CD14-positive monocyte (primary cell): ENCODE measurements around the gene AEBP2. TPM values are rescaled to one million over a fixed set of nuclear protein-coding genes. Genes with fewer than 3 reads are reported as not detected.

Source experiments
- DNase-seq, 3 donors: peaks; one replicate each; pipeline ENCODE4 v3.0.0-alpha.2; 2011 to 2022
- H2AFZ ChIP-seq: 2 replicates; pipeline ENCODE4 v1.6.0; 2012; ENCODE audit warnings: mild to moderate bottlenecking, low read depth, low read length, inconsistent platforms; ENCODE audit not compliant: insufficient read depth, poor library complexity, severe bottlenecking
- H3K27ac ChIP-seq, 2 donors: 1 replicate in 1 of 2; 2 replicates in 1 of 2; pipeline ENCODE4 v1.5.1; 2012 to 2013; ENCODE audit warnings: low read length in 2 of 2, control low read depth in 1 of 2, inconsistent platforms in 1 of 2, low read depth in 1 of 2, mild to moderate bottlenecking in 1 of 2
- H3K27me3 ChIP-seq, 2 donors: one replicate each; pipeline versions ENCODE4 v1.6.0 to v1.6.1; 2011 to 2013; ENCODE audit warnings: low read length in 2 of 2; ENCODE audit not compliant: control insufficient read depth in 2 of 2, insufficient read depth in 2 of 2
- H3K36me3 ChIP-seq, 2 donors: replicated peaks in 1 of 2; 1 replicate in 1 of 2; 2 replicates in 1 of 2; pipeline versions ENCODE4 v1.5.1 to v1.6.1; 2012 to 2013; ENCODE audit warnings: low read length in 2 of 2, control low read depth in 1 of 2, inconsistent platforms in 1 of 2, mild to moderate bottlenecking in 1 of 2; ENCODE audit not compliant: insufficient read depth in 2 of 2, control insufficient read depth in 1 of 2
- H3K4me1 ChIP-seq, 2 donors: 1 replicate in 1 of 2; 2 replicates in 1 of 2; pipeline versions ENCODE4 v1.5.1 to v1.6.1; 2012 to 2013; ENCODE audit warnings: low read length in 2 of 2, control low read depth in 1 of 2, inconsistent platforms in 1 of 2, mild to moderate bottlenecking in 1 of 2, moderate library complexity in 1 of 2; ENCODE audit not compliant: insufficient read depth in 2 of 2, control insufficient read depth in 1 of 2
- H3K4me2 ChIP-seq: replicated peaks from 2 replicates; pipeline ENCODE3; 2012; ENCODE audit warnings: low read length, moderate library complexity, mild to moderate bottlenecking; ENCODE audit not compliant: poor library complexity, severe bottlenecking; ENCODE audit errors: extremely low read depth
- H3K4me3 ChIP-seq, 3 experiments: fragments of 200-600 bp in 1 of 3; sonication (generic) in 1 of 3; replicated peaks in 1 of 3; 1 replicate in 2 of 3; 2 replicates in 1 of 3; pipeline ENCODE4 v1.5.1; 2011 to 2013; ENCODE audit warnings: low read length in 3 of 3, mild to moderate bottlenecking in 3 of 3, control low read depth in 2 of 3, low read depth in 2 of 3, inconsistent platforms in 1 of 3, moderate library complexity in 1 of 3
- H3K79me2 ChIP-seq: 2 replicates; pipeline ENCODE4 v1.6.0; 2012; ENCODE audit warnings: mild to moderate bottlenecking, control low read depth, inconsistent platforms, low read length, moderate library complexity; ENCODE audit not compliant: insufficient read depth
- H3K9ac ChIP-seq: 2 replicates; pipeline ENCODE4 v1.6.0; 2017; ENCODE audit warnings: low read length, mild to moderate bottlenecking; ENCODE audit not compliant: insufficient read depth, poor library complexity, severe bottlenecking
- H3K9me3 ChIP-seq, 2 donors: replicated peaks in 1 of 2; 1 replicate in 1 of 2; 2 replicates in 1 of 2; pipeline versions ENCODE4 v1.5.1 to v1.6.1; 2012 to 2013; ENCODE audit warnings: low read length in 2 of 2, control low read depth in 1 of 2; ENCODE audit not compliant: control insufficient read depth in 1 of 2, insufficient read depth in 1 of 2
- H4K20me1 ChIP-seq: 2 replicates; pipeline ENCODE4 v1.6.0; 2012; ENCODE audit warnings: mild to moderate bottlenecking, low read length, control low read depth, moderate library complexity; ENCODE audit not compliant: insufficient read depth
- H3K27ac Mint-ChIP-seq, 7 donors: one replicate each; pipeline ENCODE4 v1.8.0; 2020; ENCODE audit warnings: mild to moderate bottlenecking in 7 of 7, mixed read lengths in 7 of 7, moderate library complexity in 6 of 7, inconsistent platforms in 2 of 7
- H3K27me3 Mint-ChIP-seq, 3 donors: one replicate each; pipeline ENCODE4 v1.8.0; 2021 to 2022; ENCODE audit warnings: low read depth in 3 of 3, mild to moderate bottlenecking in 3 of 3, mixed read lengths in 3 of 3, moderate library complexity in 3 of 3, inconsistent platforms in 1 of 3
- H3K36me3 Mint-ChIP-seq, 2 donors: one replicate each; pipeline ENCODE4 v1.8.0; 2020; ENCODE audit warnings: mixed read lengths in 2 of 2, inconsistent platforms in 1 of 2, mild to moderate bottlenecking in 1 of 2
- H3K4me1 Mint-ChIP-seq: one replicate; pipeline ENCODE4 v1.8.0; 2020; ENCODE audit warnings: mild to moderate bottlenecking, mixed read lengths
- H3K4me3 Mint-ChIP-seq, 2 donors: one replicate each; pipeline ENCODE4 v1.8.0; 2020; ENCODE audit warnings: mild to moderate bottlenecking in 2 of 2, mixed read lengths in 2 of 2, moderate library complexity in 1 of 2
- H3K9me3 Mint-ChIP-seq, 7 donors: one replicate each; pipeline ENCODE4 v1.8.0; 2020 to 2022; ENCODE audit warnings: mixed read lengths in 7 of 7, mild to moderate bottlenecking in 6 of 7, moderate library complexity in 6 of 7, inconsistent platforms in 2 of 7
- WGBS: methylation state at CpG from one replicate; pipeline ENCODE4 v1.1.5; 2013; ENCODE audit warnings: missing lambda C conversion rate; ENCODE audit not compliant: insufficient coverage; 5-methylcytosine and 5-hydroxymethylcytosine counted together
- intact Hi-C, 2 donors: fragments of 100-400 bp; cut with micrococcal nuclease; formaldehyde crosslinking; loops; one replicate each; pipeline versions ENCODE4 v1.15.0 to v1.15.1; 2023
- polyA plus RNA-seq, 3 donors: library from polyadenylated mRNA; depleted of rRNA in 1 of 3; unstranded in 2 of 3; stranded (reverse) in 1 of 3; fragments of 300-500 nt in 2 of 3; fragments of >200 nt in 1 of 3; fragmentation: Illumina TruSeq in 2 of 3; gene quantifications; 1 replicate in 2 of 3; 2 replicates in 1 of 3; pipeline ENCODE4 v1.2.3, GENCODE V29; 2012 to 2021
- TF ChIP-seq, protein P1 (sequence below): fragments of 200-600 bp; IDR thresholded peaks from one replicate; pipeline ENCODE4 v1.8.0; 2022; ENCODE audit warnings: antibody characterized with exemption, mild to moderate bottlenecking

The AEBP2 gene
- polyA plus RNA-seq, 3 donors = 3.0 to 8.0 (median 4.4) TPM

DNA sequence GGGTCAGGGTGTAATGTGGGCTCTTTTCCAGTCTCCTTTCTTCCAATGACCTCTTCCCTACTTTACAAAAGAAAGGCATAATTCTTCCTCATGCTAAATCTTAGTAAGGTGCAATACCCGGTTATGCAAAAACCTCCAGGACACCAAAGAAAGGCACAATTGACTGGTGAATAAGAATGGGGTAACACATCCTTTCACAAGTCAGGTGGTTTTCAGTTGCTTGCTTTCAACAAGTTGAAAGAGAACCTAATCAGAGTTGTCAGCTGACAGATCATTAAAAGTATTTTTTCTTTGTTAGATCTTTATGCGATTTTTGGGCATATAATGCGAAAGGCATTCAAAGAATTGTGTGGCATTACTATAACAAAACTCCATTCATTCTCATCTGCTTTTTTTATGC, 1.3 kb upstream of the AEBP2 start:
- Histone ChIP-seq H3K27ac (no peak overlapping the region), H3K4me3 (no peak overlapping the region), H3K36me3 (no peaks in the 10 kb centered on the region), H4K20me1 (no peaks in the 10 kb centered on the region), H3K9me3 (no peaks in the 10 kb centered on the region), H3K4me1 (peaks cover 10 to 19% of the 10 kb centered on the region in 2 donors), H2AFZ (peak overlapping the region; percentile 12), H3K4me2 (no peak overlapping the region), H3K9ac (no peak overlapping the region), H3K27me3 (no peaks in the 10 kb centered on the region), H3K79me2 (peaks cover 34% of the 10 kb centered on the region)
- intact Hi-C loops = no loop called here
- no peak overlapping the region for H3K4me3 Mint-ChIP-seq
- TF ChIP-seq, protein P1, sequence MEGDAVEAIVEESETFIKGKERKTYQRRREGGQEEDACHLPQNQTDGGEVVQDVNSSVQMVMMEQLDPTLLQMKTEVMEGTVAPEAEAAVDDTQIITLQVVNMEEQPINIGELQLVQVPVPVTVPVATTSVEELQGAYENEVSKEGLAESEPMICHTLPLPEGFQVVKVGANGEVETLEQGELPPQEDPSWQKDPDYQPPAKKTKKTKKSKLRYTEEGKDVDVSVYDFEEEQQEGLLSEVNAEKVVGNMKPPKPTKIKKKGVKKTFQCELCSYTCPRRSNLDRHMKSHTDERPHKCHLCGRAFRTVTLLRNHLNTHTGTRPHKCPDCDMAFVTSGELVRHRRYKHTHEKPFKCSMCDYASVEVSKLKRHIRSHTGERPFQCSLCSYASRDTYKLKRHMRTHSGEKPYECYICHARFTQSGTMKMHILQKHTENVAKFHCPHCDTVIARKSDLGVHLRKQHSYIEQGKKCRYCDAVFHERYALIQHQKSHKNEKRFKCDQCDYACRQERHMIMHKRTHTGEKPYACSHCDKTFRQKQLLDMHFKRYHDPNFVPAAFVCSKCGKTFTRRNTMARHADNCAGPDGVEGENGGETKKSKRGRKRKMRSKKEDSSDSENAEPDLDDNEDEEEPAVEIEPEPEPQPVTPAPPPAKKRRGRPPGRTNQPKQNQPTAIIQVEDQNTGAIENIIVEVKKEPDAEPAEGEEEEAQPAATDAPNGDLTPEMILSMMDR = no peak
- peaks cover 0 to 5% (median 4%) of the 10 kb centered on the region in 7 donors for H3K9me3 Mint-ChIP-seq
- WGBS = no CpG with 5 or more reads among the region's 3 CpGs
- H3K27me3 Mint-ChIP-seq = peaks cover 2 to 5% (median 3%) of the 10 kb centered on the region in 3 donors
- DNase-seq = no peak
- peaks cover 0 to 1% of the 10 kb centered on the region in 2 donors for H3K36me3 Mint-ChIP-seq
- peaks cover 22% of the 10 kb centered on the region for H3K4me1 Mint-ChIP-seq
- H3K27ac Mint-ChIP-seq = no peak overlapping the region

DNA sequence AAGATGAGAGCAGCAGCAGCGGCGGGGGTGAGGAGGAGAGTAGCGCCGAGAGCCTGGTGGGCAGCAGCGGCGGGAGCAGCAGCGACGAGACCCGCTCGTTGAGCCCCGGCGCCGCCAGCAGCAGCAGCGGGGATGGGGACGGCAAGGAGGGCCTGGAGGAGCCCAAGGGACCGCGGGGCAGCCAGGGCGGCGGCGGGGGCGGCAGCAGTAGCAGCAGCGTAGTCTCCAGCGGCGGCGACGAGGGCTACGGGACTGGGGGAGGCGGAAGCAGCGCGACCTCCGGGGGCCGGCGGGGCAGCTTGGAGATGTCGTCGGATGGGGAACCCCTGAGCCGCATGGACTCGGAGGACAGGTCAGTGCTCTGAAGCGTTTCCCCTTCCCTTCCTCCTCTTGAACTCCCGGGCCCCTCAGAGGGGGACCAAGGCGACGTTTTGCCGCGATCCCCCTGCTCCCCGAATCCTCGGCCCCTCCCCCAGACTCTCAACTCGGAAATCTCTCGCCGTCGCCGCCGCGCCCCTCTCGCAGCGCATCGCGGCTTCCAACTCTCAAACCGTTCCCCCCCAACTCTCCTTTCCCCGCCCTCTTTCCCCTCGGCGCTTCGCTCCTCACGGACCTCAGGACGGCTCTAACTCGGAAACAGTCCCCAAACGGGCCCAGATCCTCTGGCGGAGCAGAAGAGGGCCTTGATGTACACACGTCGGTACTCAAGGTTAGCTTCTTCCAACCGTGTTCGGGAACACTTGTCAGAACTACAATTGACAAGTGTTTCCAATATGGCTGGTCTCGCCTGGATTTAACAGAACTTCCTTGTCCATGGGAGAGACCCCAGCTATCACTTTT, 947 bp downstream of the AEBP2 start:
- Mint-ChIP-seq H3K4me3 (peak overlapping the region; percentile 99 to 100), H3K36me3 (peaks cover 5 to 15% of the 10 kb centered on the region in 2 donors), H3K9me3 (peaks cover 0 to 5% (median 4%) of the 10 kb centered on the region in 7 donors), H3K4me1 (peaks cover 24% of the 10 kb centered on the region), H3K27me3 (peaks cover 2 to 5% (median 4%) of the 10 kb centered on the region in 3 donors), H3K27ac (peak overlapping the region; percentile 93 to 98 (median 94))
- WGBS = under 1% methylated on average over 71 of the region's 71 CpGs
- H3K9me3 ChIP-seq = no peaks in the 10 kb centered on the region
- peaks cover 13% of the 10 kb centered on the region for H4K20me1 ChIP-seq
- peak overlapping the region; percentile 69 to 90 (median 80) for H3K4me3 ChIP-seq
- no peaks in the 10 kb centered on the region for H3K27me3 ChIP-seq
- H3K4me2 ChIP-seq = peak overlapping the region; percentile 94
- intact Hi-C loops = no loop called here
- H3K79me2 ChIP-seq = peaks cover 56% of the 10 kb centered on the region
- H2AFZ ChIP-seq = peak overlapping the region; percentile 86
- H3K36me3 ChIP-seq = no peaks in the 10 kb centered on the region
- TF ChIP-seq, protein P1 = no peak
- peak; percentile 29 to 60 (median 30) for DNase-seq
- H3K27ac ChIP-seq = peak overlapping the region; percentile 76 to 90
- H3K9ac ChIP-seq = peak overlapping the region; percentile 98
- peaks cover 10 to 19% of the 10 kb centered on the region in 2 donors for H3K4me1 ChIP-seq
